Small intestine (tissue), 7 donors: ENCODE results near the gene ANKEF1. TPM values are rescaled to one million over a fixed set of nuclear protein-coding genes. Genes with fewer than 3 reads are reported as not detected.
"Not testable (repeated sequence)": the region's sequence is repeated elsewhere in the genome, so short reads cannot be mapped to it uniquely, and the experiment has no call there.

Experiments used
- DNase-seq, 2 donors: peaks; one replicate each; pipeline versions ENCODE4 v3.0.0 to v3.0.0-alpha.2; 2013
- FAIRE-seq: peaks from 2 replicates; lab custom pipeline; 2012; peaks lifted over from hg19 to GRCh38; lab: Jason Lieb, UNC
- H3K27ac ChIP-seq, 3 donors: one replicate each; pipeline ENCODE4 v1.5.1; 2013; ENCODE audit warnings: low read length in 2 of 3, mild to moderate bottlenecking in 2 of 3, control low read depth in 1 of 3, inconsistent platforms in 1 of 3, low read depth in 1 of 3, moderate library complexity in 1 of 3
- H3K27me3 ChIP-seq, 3 donors: one replicate each; pipeline ENCODE4 v1.6.1; 2013; ENCODE audit warnings: low read length in 3 of 3, inconsistent platforms in 1 of 3; ENCODE audit not compliant: control insufficient read depth in 3 of 3, insufficient read depth in 3 of 3
- H3K36me3 ChIP-seq, 3 donors: one replicate each; pipeline ENCODE4 v1.6.1; 2013; ENCODE audit warnings: low read length in 3 of 3, inconsistent platforms in 1 of 3, low read depth in 1 of 3, mild to moderate bottlenecking in 1 of 3, moderate library complexity in 1 of 3; ENCODE audit not compliant: control insufficient read depth in 3 of 3, insufficient read depth in 2 of 3
- H3K4me1 ChIP-seq, 3 donors: one replicate each; pipeline ENCODE4 v1.6.1; 2013; ENCODE audit warnings: low read length in 2 of 3, inconsistent platforms in 1 of 3, low read depth in 1 of 3, mild to moderate bottlenecking in 1 of 3, moderate library complexity in 1 of 3; ENCODE audit not compliant: control insufficient read depth in 3 of 3, insufficient read depth in 2 of 3
- H3K4me3 ChIP-seq, 3 donors: one replicate each; pipeline ENCODE4 v1.5.1; 2013; ENCODE audit warnings: low read length in 3 of 3, control low read depth in 1 of 3, inconsistent platforms in 1 of 3, low read depth in 1 of 3, mild to moderate bottlenecking in 1 of 3, moderate library complexity in 1 of 3
- H3K9me3 ChIP-seq, 2 donors: one replicate each; pipeline ENCODE4 v1.6.1; 2013; ENCODE audit warnings: low read depth in 1 of 2, low read length in 1 of 2; ENCODE audit not compliant: control insufficient read depth in 2 of 2, insufficient read depth in 1 of 2
- WGBS, 3 donors: extraction: QIAGEN DNeasy Blood & Tissue Kit; methylation state at CpG; one replicate each; pipeline ENCODE4 v1.1.7; 2013; 5-methylcytosine and 5-hydroxymethylcytosine counted together
- polyA plus RNA-seq, 4 donors: library from polyadenylated mRNA; stranded (reverse) in 3 of 4; unstranded in 1 of 4; fragments of 200-250 nt in 3 of 4; fragments of 120-200 nt in 1 of 4; gene quantifications; one replicate each; pipeline versions ENCODE4 v1.2.1 to v1.2.3, GENCODE V29; 2013
- donor health status: healthy with polysubstance abuse.
- donor health status: control.
- donor health status: control.
- donor health status: Bipolar disorder and iron deficiency.
- donor health status: healthy.

The ANKEF1 gene
- polyA plus RNA-seq, 4 donors = 2.2 to 6.5 (median 3.0) TPM

- H3K4me3 ChIP-seq = no peak overlapping the region
- H3K27me3 ChIP-seq = no peaks in the 10 kb centered on the region
- 74 to 82% (median 78%) methylated on average over 5 of the region's 5 CpGs for WGBS, 3 donors
- H3K4me1 ChIP-seq = no peaks in the 10 kb centered on the region
- DNase-seq (no peak), FAIRE-seq (no peak)
- H3K36me3 ChIP-seq = no peaks in the 10 kb centered on the region
- no peak overlapping the region for H3K27ac ChIP-seq
- no peaks in the 10 kb centered on the region for H3K9me3 ChIP-seq
Measured at GRCh38 chr20:10014431-10014830, 20.4 kb upstream of the ANKEF1 start.

- no peaks in the 10 kb centered on the region for H3K9me3 ChIP-seq
Measured at GRCh38 chr20:10020937-10021336, 13.8 kb upstream of the ANKEF1 start.

GRCh38 chr20:10022625-10023024 lies 12.2 kb upstream of the ANKEF1 start:
- no peaks in the 10 kb centered on the region for H3K36me3 ChIP-seq
- FAIRE-seq (no peak), DNase-seq (no peak)
- WGBS, 3 donors = 69 to 77% (median 72%) methylated on average over 2 of the region's 2 CpGs
- no peak overlapping the region for H3K4me3 ChIP-seq
- no peaks in the 10 kb centered on the region for H3K4me1 ChIP-seq
- no peak overlapping the region for H3K27ac ChIP-seq
- H3K27me3 ChIP-seq = peaks cover 0 to 2% (median 0%) of the 10 kb centered on the region in 3 donors
- H3K9me3 ChIP-seq = peaks cover 0 to 2% of the 10 kb centered on the region in 2 donors

More at GRCh38 chr20:10020937-10021336, 13.8 kb upstream of the ANKEF1 start:
- Histone ChIP-seq H3K27ac (no peak overlapping the region), H3K36me3 (no peaks in the 10 kb centered on the region), H3K27me3 (peaks cover 0 to 2% (median 0%) of the 10 kb centered on the region in 3 donors), H3K4me1 (no peaks in the 10 kb centered on the region), H3K4me3 (no peak overlapping the region)
- whole genome bisulfite sequencing, 3 donors = 39 to 57% (median 46%) methylated on average over 2 of the region's 2 CpGs
- DNase-seq = no peak
- FAIRE-seq = no peak

- no peak overlapping the region for H3K27ac ChIP-seq
Measured at GRCh38 chr20:10023911-10024310, 10.9 kb upstream of the ANKEF1 start.

GRCh38 chr20:10031451-10032215 lies 3.2 kb upstream of the ANKEF1 start:
- WGBS, 3 donors = 89 to 93% (median 90%) methylated on average over 22 to 47 of the region's 47 CpGs
- not testable (repeated sequence) for FAIRE-seq, H3K4me3 ChIP-seq, H3K27ac ChIP-seq, H3K4me1 ChIP-seq, H3K36me3 ChIP-seq, H3K27me3 ChIP-seq, DNase-seq, H3K9me3 ChIP-seq

More at GRCh38 chr20:10023911-10024310, 10.9 kb upstream of the ANKEF1 start:
- no peaks in the 10 kb centered on the region for H3K36me3 ChIP-seq
- peaks cover 0 to 2% of the 10 kb centered on the region in 2 donors for H3K9me3 ChIP-seq
- no peaks in the 10 kb centered on the region for H3K4me1 ChIP-seq
- WGBS, 3 donors = 68 to 83% (median 72%) methylated on average over 2 of the region's 2 CpGs
- no peak for FAIRE-seq
- no peak for DNase-seq
- peaks cover 0 to 2% (median 0%) of the 10 kb centered on the region in 3 donors for H3K27me3 ChIP-seq
- H3K4me3 ChIP-seq = no peak overlapping the region

GRCh38 chr20:10032269-10032668 lies 2.5 kb upstream of the ANKEF1 start:
- H3K27ac ChIP-seq, H3K4me1 ChIP-seq, H3K36me3 ChIP-seq, H3K9me3 ChIP-seq, H3K27me3 ChIP-seq, DNase-seq, H3K4me3 ChIP-seq, FAIRE-seq: not testable (repeated sequence)
- 84 to 89% (median 89%) methylated on average over 7 of the region's 7 CpGs for WGBS, 3 donors

GRCh38 chr20:10033905-10034650 lies 709 bp upstream of the ANKEF1 start:
- Histone ChIP-seq H3K9me3 (no peaks in the 10 kb centered on the region), H3K36me3 (peaks cover 0 to 3% (median 3%) of the 10 kb centered on the region in 3 donors), H3K27ac (no peak overlapping the region), H3K27me3 (no peaks in the 10 kb centered on the region), H3K4me3 (no peak overlapping the region), H3K4me1 (peaks cover 0 to 9% (median 5%) of the 10 kb centered on the region in 3 donors)
- no peak for DNase-seq
- no peak for FAIRE-seq
- WGBS, 3 donors = 81 to 89% (median 86%) methylated on average over 5 of the region's 5 CpGs

- H3K9me3 ChIP-seq, FAIRE-seq, H3K36me3 ChIP-seq, H3K4me1 ChIP-seq, H3K4me3 ChIP-seq, H3K27me3 ChIP-seq, H3K27ac ChIP-seq: not testable (repeated sequence)
- 86 to 96% (median 90%) methylated on average over 8 of the region's 8 CpGs for WGBS, 3 donors
- DNase-seq = peak in 1 of 2 donors; percentile 16
Measured at GRCh38 chr20:10036321-10036720, 1.5 kb downstream of the ANKEF1 start.
